ENCODE measurements around the gene PARD6B.
"Not testable (repeated sequence)": the region's sequence is repeated elsewhere in the genome, so short reads cannot be mapped to it uniquely, and the experiment has no call there.

The PARD6B gene

GRCh38 chr20:50746138-50746940, 15.0 kb downstream of the PARD6B start:
- DNase-seq: no peak
- peak; percentile 81 for ATAC-seq

GRCh38 chr20:50747275-50747674, 15.9 kb downstream of the PARD6B start:
- DNase-seq (no peak), ATAC-seq (no peak)

DNA sequence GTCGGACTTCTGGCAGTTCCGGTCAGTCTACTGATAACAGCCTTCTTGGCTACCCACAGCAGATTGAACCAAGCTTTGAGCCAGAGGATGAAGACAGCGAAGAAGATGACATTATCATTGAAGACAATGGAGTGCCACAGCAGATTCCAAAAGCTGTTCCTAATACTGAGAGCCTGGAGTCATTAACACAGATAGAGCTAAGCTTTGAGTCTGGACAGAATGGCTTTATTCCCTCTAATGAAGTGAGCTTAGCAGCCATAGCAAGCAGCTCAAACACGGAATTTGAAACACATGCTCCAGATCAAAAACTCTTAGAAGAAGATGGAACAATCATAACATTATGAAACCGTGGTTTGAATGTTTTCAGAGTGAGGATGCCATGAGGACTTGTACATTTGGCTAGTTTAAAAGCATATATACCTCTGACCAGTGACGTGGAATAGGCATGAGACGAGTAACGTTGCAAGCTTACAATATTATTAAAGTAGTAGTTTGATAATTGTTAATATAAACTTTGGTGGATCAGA, 18.8 kb downstream of the PARD6B start:
- no peak for ATAC-seq

GRCh38 chr20:50753152-50753551, 21.8 kb downstream of the PARD6B start:
- DNase-seq (no peak), ATAC-seq (no peak)

More for the DNA sequence above, 18.8 kb downstream of the PARD6B start:
- DNase-seq: no peak

GRCh38 chr20:50754420-50754819, 23.0 kb downstream of the PARD6B start:
- DNase-seq (no peak), ATAC-seq (no peak)

- no peak for DNase-seq
- ATAC-seq: no peak
Measured at GRCh38 chr20:50756447-50756846, 25.1 kb downstream of the PARD6B start.

GRCh38 chr20:50758469-50758868, 27.1 kb downstream of the PARD6B start:
- DNase-seq (no peak), ATAC-seq (no peak)

DNA sequence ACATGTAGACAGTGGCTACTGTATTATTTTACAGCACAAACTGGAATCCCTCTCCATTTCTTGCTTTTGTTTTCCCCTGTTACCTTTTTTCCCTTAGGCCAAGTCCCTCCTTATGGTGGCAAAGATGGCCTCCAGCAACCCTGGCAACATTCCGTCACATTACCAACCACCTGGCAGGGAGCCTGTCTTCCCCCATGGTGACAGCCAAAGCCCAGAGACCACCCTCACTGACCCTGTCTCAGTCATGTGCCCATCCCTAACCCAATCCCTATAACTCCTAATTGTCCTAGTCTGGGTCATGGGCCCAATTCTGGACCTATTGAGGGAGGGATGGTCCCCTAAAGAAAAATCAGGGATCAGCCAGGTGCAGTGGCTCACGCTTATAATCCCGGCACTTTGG, 27.6 kb downstream of the PARD6B start:
- DNase-seq: no peak
- no peak for ATAC-seq

GRCh38 chr20:50759678-50760077, 28.3 kb downstream of the PARD6B start:
- ATAC-seq: no peak
- no peak for DNase-seq

DNA sequence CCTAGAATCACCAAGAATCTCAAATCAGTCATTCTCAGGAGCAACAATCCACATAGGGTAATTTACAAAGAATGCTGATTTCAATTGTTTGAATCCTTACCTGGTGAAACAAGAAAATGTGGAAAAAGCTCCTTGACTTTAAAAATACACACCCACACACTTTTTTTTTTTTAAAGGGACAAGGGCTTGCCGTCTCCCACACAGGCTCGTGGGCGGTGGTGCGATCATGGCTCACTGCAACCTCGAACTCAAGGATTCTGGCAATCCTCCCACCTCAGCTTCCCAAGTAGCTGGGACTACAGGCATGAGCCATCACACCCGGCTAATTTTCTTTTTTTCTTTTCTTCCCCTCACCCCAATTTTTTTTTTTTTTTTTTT, 30.7 kb downstream of the PARD6B start:
- ATAC-seq (no peak), DNase-seq (no peak)

DNA sequence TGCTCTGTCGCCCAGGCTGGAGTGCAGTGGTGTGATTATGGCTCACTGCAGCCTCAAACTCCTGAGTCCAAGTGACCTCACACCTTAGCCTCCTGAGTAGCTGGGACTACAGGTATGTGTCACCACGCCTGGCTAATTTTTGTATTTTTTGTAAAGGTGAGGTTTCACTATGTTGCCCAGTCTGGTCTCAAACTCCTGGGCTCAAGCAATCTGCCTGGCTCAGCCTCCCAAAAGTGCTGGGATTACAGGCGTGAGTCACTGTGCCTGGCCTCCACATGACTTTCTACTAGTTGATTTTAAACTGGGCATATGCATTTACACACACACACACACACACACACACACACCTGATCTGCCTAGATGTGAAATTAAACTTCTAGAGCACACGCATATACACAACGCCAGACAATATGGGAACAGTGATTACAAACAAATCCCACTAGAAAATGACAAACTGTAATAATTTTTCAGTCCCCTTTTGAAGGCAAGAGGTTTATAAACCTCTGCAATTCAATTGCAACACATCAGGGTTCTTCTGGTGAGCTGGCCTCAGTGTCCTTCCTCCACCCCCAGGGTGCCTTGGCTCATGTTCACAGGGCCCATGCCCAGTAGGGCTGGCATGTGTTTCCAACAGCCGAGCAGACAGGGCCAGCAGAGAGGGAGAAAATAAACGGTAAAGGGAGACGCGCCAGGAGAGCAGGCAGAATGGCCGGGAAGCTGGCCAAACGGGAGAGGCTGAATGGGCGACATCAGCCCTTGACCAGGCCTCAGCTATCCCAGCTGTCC, 31.2 kb downstream of the PARD6B start:
- DNase-seq: no peak
- no peak for ATAC-seq

GRCh38 chr20:50763550-50764458, 32.4 kb downstream of the PARD6B start:
- not testable (repeated sequence) for ATAC-seq, DNase-seq

GRCh38 chr20:50765251-50765650, 33.9 kb downstream of the PARD6B start:
- not testable (repeated sequence) for ATAC-seq, DNase-seq

GRCh38 chr20:50765674-50766073, 34.3 kb downstream of the PARD6B start:
- DNase-seq (no peak), ATAC-seq (no peak)

DNA sequence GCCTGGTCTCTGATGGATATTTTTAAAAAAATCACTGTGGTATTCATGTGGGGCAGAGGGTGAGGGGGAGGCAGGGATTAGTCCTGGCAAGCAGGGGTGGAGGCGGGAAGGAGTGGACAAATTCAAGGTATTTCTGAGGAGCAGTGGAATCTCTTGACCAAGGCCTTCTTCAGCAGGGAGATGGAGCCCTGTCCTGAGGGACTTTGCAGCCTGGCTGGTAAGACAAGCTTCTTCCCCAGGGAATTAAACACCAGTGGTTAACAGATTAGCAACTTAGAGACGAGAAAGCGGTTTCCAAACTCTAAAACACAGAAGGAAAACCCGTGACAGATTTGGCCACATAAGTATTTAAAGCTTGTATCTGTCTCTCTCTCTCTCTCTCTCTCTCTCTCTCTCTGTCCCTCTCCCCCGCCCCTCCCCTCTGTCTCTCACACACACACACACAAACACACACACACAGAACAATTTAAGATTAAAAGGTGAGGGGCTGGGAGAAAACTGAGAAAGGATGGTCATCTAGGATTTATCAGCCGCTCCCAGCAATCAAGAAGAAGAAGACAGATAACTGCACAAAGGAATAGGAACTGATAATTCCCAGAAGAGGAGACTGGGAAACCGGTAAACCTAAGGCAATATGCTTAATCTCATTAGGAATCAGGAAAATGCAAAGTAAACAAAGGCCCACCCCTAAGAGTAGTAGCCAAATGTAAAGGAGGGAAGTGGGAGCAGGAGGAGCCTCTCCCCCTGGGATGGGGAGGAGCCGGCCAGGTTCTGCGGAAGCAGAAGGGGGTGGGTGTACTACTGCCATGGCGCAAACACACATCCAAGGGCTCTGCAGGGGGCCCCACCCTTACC, 35.8 kb downstream of the PARD6B start:
- not testable (repeated sequence) for DNase-seq, ATAC-seq

GRCh38 chr20:50768991-50769390, 37.6 kb downstream of the PARD6B start:
- ATAC-seq, DNase-seq: not testable (repeated sequence)

DNA sequence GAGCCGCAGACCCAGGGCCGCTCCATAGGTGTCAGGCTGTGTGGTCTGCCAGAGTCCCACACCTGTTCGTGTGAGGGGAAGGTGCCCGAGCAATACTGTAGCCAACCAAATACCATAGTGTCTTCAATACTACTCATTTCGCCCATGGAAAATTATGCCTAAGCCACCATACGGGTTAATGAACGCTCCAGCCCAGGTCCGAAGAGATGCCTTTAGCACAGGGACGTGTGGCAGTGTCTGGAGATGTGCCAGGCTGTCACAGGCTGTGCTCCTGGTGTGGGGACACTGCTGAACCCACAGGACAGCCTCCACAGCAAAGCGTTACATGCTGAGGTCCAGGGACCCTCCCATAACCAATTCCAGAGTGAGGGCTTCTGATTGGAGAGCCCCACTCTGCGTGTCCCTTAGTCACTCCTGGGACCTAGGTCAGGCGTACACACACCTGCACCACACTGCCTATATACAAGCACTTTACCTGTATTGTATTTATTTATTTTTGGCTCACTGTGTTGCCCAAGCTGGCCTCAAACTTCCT, 38.2 kb downstream of the PARD6B start:
- not testable (repeated sequence) for DNase-seq, ATAC-seq

GRCh38 chr20:50771419-50772080, 40.2 kb downstream of the PARD6B start:
- not testable (repeated sequence) for ATAC-seq, DNase-seq

GRCh38 chr20:50772420-50773185, 41.2 kb downstream of the PARD6B start:
- no peak for DNase-seq
- ATAC-seq: no peak

Data from stimulated activated naive CD8-positive, alpha-beta T cell treated with anti-CD3 and anti-CD28 coated beads, Interleukin-15, Interleukin-2, amounts not matched to agents 100 U/mL and 50 U/mL, for 24 hours (primary cell).